Ishikawa (cell line): ENCODE measurements around the gene ZIM2.

Experiments
- CEBPB ChIP-seq: IDR thresholded peaks from 2 replicates; pipeline ENCODE4 v1.6.1; 2012
- CREB1 ChIP-seq: IDR thresholded peaks from 2 replicates; pipeline ENCODE4 v1.6.1; 2012; ENCODE audit warnings: low read depth
- EGR1 ChIP-seq: IDR thresholded peaks from 2 replicates; pipeline ENCODE4 v1.6.1; 2012
- EP300 ChIP-seq: IDR thresholded peaks from 2 replicates; pipeline ENCODE4 v1.6.1; 2012; ENCODE audit warnings: borderline replicate concordance
- FOXM1 ChIP-seq: IDR thresholded peaks from 2 replicates; pipeline ENCODE4 v1.6.1; 2012; ENCODE audit warnings: low read depth, borderline replicate concordance
- MAX ChIP-seq: IDR thresholded peaks from 2 replicates; pipeline ENCODE4 v1.6.1; 2012
- NFIC ChIP-seq: IDR thresholded peaks from 2 replicates; pipeline ENCODE4 v1.6.1; 2012
- RAD21 ChIP-seq: IDR thresholded peaks from 2 replicates; pipeline ENCODE4 v1.6.1; 2012; ENCODE audit warnings: low read depth
- REST ChIP-seq: IDR thresholded peaks from 2 replicates; pipeline ENCODE4 v1.6.1; 2012; ENCODE audit warnings: low read depth, mild to moderate bottlenecking
- TAF1 ChIP-seq: IDR thresholded peaks from 2 replicates; pipeline ENCODE4 v1.6.1; 2012; ENCODE audit warnings: low read depth, mild to moderate bottlenecking
- TCF12 ChIP-seq: IDR thresholded peaks from 2 replicates; pipeline ENCODE4 v1.6.1; 2012; ENCODE audit warnings: low read depth
- TEAD4 ChIP-seq: IDR thresholded peaks from 2 replicates; pipeline ENCODE4 v1.6.1; 2012
- USF1 ChIP-seq: IDR thresholded peaks from 2 replicates; pipeline ENCODE4 v1.6.1; 2012
- YY1 ChIP-seq: IDR thresholded peaks from 2 replicates; pipeline ENCODE4 v1.6.1; 2012; ENCODE audit warnings: low read depth
- ZBTB7A ChIP-seq: IDR thresholded peaks from 2 replicates; pipeline ENCODE4 v1.6.1; 2012; ENCODE audit warnings: low read depth

The ZIM2 gene

GRCh38 chr19:56840451-56841192 lies at the start of gene ZIM2, which contains the start of gene PEG3:
Gene ZIM2, minus strand, starts transcription at chr19:56840726. Its CDS starts 16,449 bp downstream, at chr19:56824277.
Gene PEG3, minus strand, starts transcription at chr19:56840726. Its CDS starts 16,071 bp downstream, at chr19:56824655.
- TF ChIP-seq ZBTB7A: no peak

GRCh38 chr19:56885173-56885985 lies 44.9 kb upstream of the ZIM2 start:
- no peak for TF ChIP-seq EGR1
- TF ChIP-seq RAD21: no peak
- TF ChIP-seq USF1: no peak
- TF ChIP-seq CEBPB: no peak

- TF ChIP-seq CREB1 (no peak), TAF1 (no peak), RAD21 (no peak), USF1 (no peak), NFIC (no peak), TEAD4 (no peak), TCF12 (no peak), YY1 (no peak), CEBPB (no peak), MAX (no peak), FOXM1 (no peak), EGR1 (no peak), EP300 (no peak), ZBTB7A (no peak), REST (no peak)
These were observed 43.9 kb upstream of the ZIM2 start for GRCh38 chr19:56884441-56884840.

- no peak for TF ChIP-seq NFIC
- TF ChIP-seq TEAD4: no peak
- no peak for TF ChIP-seq RAD21
- no peak for TF ChIP-seq EP300
- no peak for TF ChIP-seq EGR1
- TF ChIP-seq ZBTB7A: no peak
- TF ChIP-seq USF1: no peak
- no peak for TF ChIP-seq FOXM1
- TF ChIP-seq CEBPB: no peak
- no peak for TF ChIP-seq TAF1
- TF ChIP-seq REST: no peak
- no peak for TF ChIP-seq TCF12
- no peak for TF ChIP-seq YY1
- no peak for TF ChIP-seq MAX
- TF ChIP-seq CREB1: no peak
These were observed 40.2 kb upstream of the ZIM2 start for GRCh38 chr19:56880592-56881190.

- TF ChIP-seq CEBPB (no peak), TEAD4 (no peak), TAF1 (no peak), TCF12 (no peak), ZBTB7A (no peak), RAD21 (no peak), EGR1 (no peak), USF1 (no peak), FOXM1 (no peak), REST (no peak), EP300 (no peak), YY1 (no peak), CREB1 (no peak), MAX (no peak)
These were observed 36.7 kb upstream of the ZIM2 start for GRCh38 chr19:56877069-56877715.
